HG02884 (cell line): ENCODE data around the gene SNX33.
"Not testable (repeated sequence)": the region's sequence is repeated elsewhere in the genome, so short reads cannot be mapped to it uniquely, and the experiment has no call there.

ENCODE experiments used
- ATAC-seq: cut with Tn5 transposase; IDR thresholded peaks from one replicate; pipeline ENCODE4 v1.9.1; 2021; ENCODE audit warnings: mild to moderate bottlenecking, moderate library complexity; ENCODE audit not compliant: unreplicated experiment

Gene SNX33

GRCh38 chr15:75697974-75698747, 50.4 kb downstream of the SNX33 start:
- not testable (repeated sequence) for ATAC-seq

- ATAC-seq = not testable (repeated sequence)
Measured at GRCh38 chr15:75699517-75699916, 51.8 kb downstream of the SNX33 start.

GRCh38 chr15:75699961-75700874, 52.5 kb downstream of the SNX33 start:
- not testable (repeated sequence) for ATAC-seq

- not testable (repeated sequence) for ATAC-seq
Measured at GRCh38 chr15:75701071-75702003, 53.6 kb downstream of the SNX33 start.

GRCh38 chr15:75702436-75702835, 54.7 kb downstream of the SNX33 start:
- no peak for ATAC-seq

GRCh38 chr15:75703440-75704262, 55.9 kb downstream of the SNX33 start:
- ATAC-seq = not testable (repeated sequence)

GRCh38 chr15:75704263-75704615, 56.5 kb downstream of the SNX33 start:
- ATAC-seq = no peak

- ATAC-seq = no peak
Measured at GRCh38 chr15:75704618-75705017, 56.9 kb downstream of the SNX33 start.

GRCh38 chr15:75705375-75705774, 57.7 kb downstream of the SNX33 start:
- not testable (repeated sequence) for ATAC-seq

GRCh38 chr15:75705854-75706681, 58.4 kb downstream of the SNX33 start:
- ATAC-seq = no peak

- no peak for ATAC-seq
Measured at GRCh38 chr15:75706682-75706954, 58.9 kb downstream of the SNX33 start.

GRCh38 chr15:75709458-75709857, 61.7 kb downstream of the SNX33 start:
- not testable (repeated sequence) for ATAC-seq

- ATAC-seq = not testable (repeated sequence)
Measured at GRCh38 chr15:75710874-75711273, 63.2 kb downstream of the SNX33 start.

- ATAC-seq = not testable (repeated sequence)
Measured at GRCh38 chr15:75711495-75711894, 63.8 kb downstream of the SNX33 start.
